Stimulated activated CD8-positive, alpha-beta memory T cell treated with anti-CD3 and anti-CD28 coated beads, Interleukin-12 subunit alpha, Interleukin-12 subunit beta, amount 100 ng/mL, for 4 hours (primary cell): Measurements from ENCODE around the gene NAV1.
"Not testable (repeated sequence)": the region's sequence is repeated elsewhere in the genome, so short reads cannot be mapped to it uniquely, and the experiment has no call there.

Source experiments
- DNase-seq: peaks from one replicate; pipeline ENCODE4 v3.0.0-alpha.2; 2020; ENCODE audit warnings: low read depth

Gene NAV1

GRCh38 chr1:201565024-201565730 is 26.2 kb downstream of the NAV1 start:
- no peak for DNase-seq

GRCh38 chr1:201565771-201566528 is 27.0 kb downstream of the NAV1 start:
- DNase-seq: no peak

GRCh38 chr1:201566529-201566823 is 27.5 kb downstream of the NAV1 start:
- DNase-seq: no peak

- DNase-seq: no peak
Observed at GRCh38 chr1:201566933-201567801, 28.2 kb downstream of the NAV1 start.

- no peak for DNase-seq
Observed at GRCh38 chr1:201568265-201568664, 29.3 kb downstream of the NAV1 start.

- DNase-seq: no peak
Observed at GRCh38 chr1:201568859-201569294, 29.9 kb downstream of the NAV1 start.

GRCh38 chr1:201570181-201570885 is 31.4 kb downstream of the NAV1 start:
- DNase-seq: no peak

GRCh38 chr1:201570886-201571624 is 32.1 kb downstream of the NAV1 start:
- no peak for DNase-seq

- no peak for DNase-seq
Observed at GRCh38 chr1:201573030-201573429, 34.1 kb downstream of the NAV1 start.

- no peak for DNase-seq
Observed at GRCh38 chr1:201573923-201574322, 35.0 kb downstream of the NAV1 start.

GRCh38 chr1:201575912-201576311 is 37.0 kb downstream of the NAV1 start:
- DNase-seq: no peak

GRCh38 chr1:201576914-201577313 is 38.0 kb downstream of the NAV1 start:
- no peak for DNase-seq

GRCh38 chr1:201578008-201578888 is 39.3 kb downstream of the NAV1 start:
- no peak for DNase-seq

GRCh38 chr1:201581371-201581770 is 42.4 kb downstream of the NAV1 start:
- DNase-seq: not testable (repeated sequence)

GRCh38 chr1:201582705-201583442 is 43.9 kb downstream of the NAV1 start:
- no peak for DNase-seq

- DNase-seq: no peak
Observed at GRCh38 chr1:201583663-201584062, 44.7 kb downstream of the NAV1 start.

- DNase-seq: no peak
Observed at GRCh38 chr1:201584471-201585092, 45.7 kb downstream of the NAV1 start.

- no peak for DNase-seq
Observed at GRCh38 chr1:201585093-201585483, 46.2 kb downstream of the NAV1 start.

- no peak for DNase-seq
Observed at GRCh38 chr1:201585901-201586300, 47.0 kb downstream of the NAV1 start.
